GM12873 (cell line): ENCODE results near the gene MAN2A2.

Source experiments
- CTCF ChIP-seq: IDR thresholded peaks from 2 replicates; pipeline ENCODE4 v1.5.1; 2012; ENCODE audit warnings: low read depth, mild to moderate bottlenecking, moderate library complexity, low read length, control low read depth; ENCODE audit not compliant: insufficient read depth; ENCODE audit errors: missing control alignments

Gene MAN2A2

GRCh38 chr15:90868261-90868689, 34.8 kb upstream of the MAN2A2 start, which contains the start of gene FURIN:
Gene FURIN (plus strand): TSS chr15:90868588. CDS start chr15:90875741, 7,153 bp downstream.
- TF ChIP-seq CTCF, result no peak

GRCh38 chr15:90869140-90869541, 34.0 kb upstream of the MAN2A2 start:
- no peak for TF ChIP-seq CTCF

GRCh38 chr15:90869601-90870353, 33.3 kb upstream of the MAN2A2 start:
- TF ChIP-seq CTCF, result no peak

GRCh38 chr15:90870354-90871138, 32.6 kb upstream of the MAN2A2 start:
- no peak for TF ChIP-seq CTCF

GRCh38 chr15:90871139-90871715, 31.9 kb upstream of the MAN2A2 start:
- TF ChIP-seq CTCF, result no peak

GRCh38 chr15:90871716-90872485, 31.2 kb upstream of the MAN2A2 start:
- TF ChIP-seq CTCF, result no peak
